Measurements from ENCODE around the gene HIF1A. TPM values are rescaled to one million over a fixed set of nuclear protein-coding genes. Genes with fewer than 3 reads are reported as not detected.

Gene HIF1A
- total and polyA plus RNA-seq, 2 experiments from 2014 or later = 113 to 242 TPM

DNA sequence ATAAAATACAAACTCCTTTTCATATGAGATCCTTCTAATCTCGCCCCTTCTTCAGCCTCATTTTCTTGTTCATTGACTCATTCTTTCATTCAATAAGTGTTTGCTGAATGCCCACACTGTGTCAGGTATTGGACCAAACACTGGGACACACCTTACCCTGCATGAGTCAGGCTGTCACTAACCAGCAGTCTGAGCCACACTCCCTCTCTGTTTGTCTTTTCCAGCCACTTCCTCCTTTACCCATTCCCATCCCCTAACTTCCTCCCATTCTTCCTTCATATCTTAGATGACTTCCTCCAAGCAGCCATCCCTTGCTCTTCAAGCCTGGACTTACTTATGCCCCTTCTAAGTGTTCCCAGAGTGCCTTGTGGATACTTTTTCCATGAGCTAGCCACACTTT lies 27.0 kb upstream of the HIF1A start:
- no peak overlapping the region for H3K27ac ChIP-seq (ENCODE audit: low read depth)
- H4K20me1 ChIP-seq (replicated peaks; ENCODE audit: insufficient read depth) = no peaks in the 10 kb centered on the region
- no peaks in the 10 kb centered on the region for H3K9me2 ChIP-seq (ENCODE audit: insufficient read depth)
- DNase-seq (ENCODE audit: low spot score) (no peak), ATAC-seq (no peak)
- no peak overlapping the region for H3K4me3 ChIP-seq
- no peak overlapping the region for H2AFZ ChIP-seq
- H3K9me3 Mint-ChIP-seq = no peaks in the 10 kb centered on the region
- H3K27me3 Mint-ChIP-seq (ENCODE audit: insufficient read depth, low read depth, poor library complexity) = peaks cover 2% of the 10 kb centered on the region
- H3K36me3 Mint-ChIP-seq (ENCODE audit: low read depth) = no peaks in the 10 kb centered on the region
- H3K27ac Mint-ChIP-seq = no peak overlapping the region
- H3K27me3 ChIP-seq (ENCODE audit: insufficient read depth) = no peaks in the 10 kb centered on the region
- H3K4me2 ChIP-seq = no peak overlapping the region
- H3K4me3 Mint-ChIP-seq = no peak overlapping the region
- peaks cover 6% of the 10 kb centered on the region; the same call in 1 of the 2 replicates for H3K4me1 ChIP-seq (ENCODE audit: insufficient read depth)
- H3K4me1 Mint-ChIP-seq = peaks cover 6% of the 10 kb centered on the region; the same call in 2 of the 3 replicates
- no peaks in the 10 kb centered on the region for H3F3A ChIP-seq (replicated peaks; ENCODE audit: low read depth)
- TF ChIP-seq, protein P1, sequence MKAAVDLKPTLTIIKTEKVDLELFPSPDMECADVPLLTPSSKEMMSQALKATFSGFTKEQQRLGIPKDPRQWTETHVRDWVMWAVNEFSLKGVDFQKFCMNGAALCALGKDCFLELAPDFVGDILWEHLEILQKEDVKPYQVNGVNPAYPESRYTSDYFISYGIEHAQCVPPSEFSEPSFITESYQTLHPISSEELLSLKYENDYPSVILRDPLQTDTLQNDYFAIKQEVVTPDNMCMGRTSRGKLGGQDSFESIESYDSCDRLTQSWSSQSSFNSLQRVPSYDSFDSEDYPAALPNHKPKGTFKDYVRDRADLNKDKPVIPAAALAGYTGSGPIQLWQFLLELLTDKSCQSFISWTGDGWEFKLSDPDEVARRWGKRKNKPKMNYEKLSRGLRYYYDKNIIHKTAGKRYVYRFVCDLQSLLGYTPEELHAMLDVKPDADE (IDR thresholded peaks at IDR 0.05) = no peak
- TF ChIP-seq, protein P2, sequence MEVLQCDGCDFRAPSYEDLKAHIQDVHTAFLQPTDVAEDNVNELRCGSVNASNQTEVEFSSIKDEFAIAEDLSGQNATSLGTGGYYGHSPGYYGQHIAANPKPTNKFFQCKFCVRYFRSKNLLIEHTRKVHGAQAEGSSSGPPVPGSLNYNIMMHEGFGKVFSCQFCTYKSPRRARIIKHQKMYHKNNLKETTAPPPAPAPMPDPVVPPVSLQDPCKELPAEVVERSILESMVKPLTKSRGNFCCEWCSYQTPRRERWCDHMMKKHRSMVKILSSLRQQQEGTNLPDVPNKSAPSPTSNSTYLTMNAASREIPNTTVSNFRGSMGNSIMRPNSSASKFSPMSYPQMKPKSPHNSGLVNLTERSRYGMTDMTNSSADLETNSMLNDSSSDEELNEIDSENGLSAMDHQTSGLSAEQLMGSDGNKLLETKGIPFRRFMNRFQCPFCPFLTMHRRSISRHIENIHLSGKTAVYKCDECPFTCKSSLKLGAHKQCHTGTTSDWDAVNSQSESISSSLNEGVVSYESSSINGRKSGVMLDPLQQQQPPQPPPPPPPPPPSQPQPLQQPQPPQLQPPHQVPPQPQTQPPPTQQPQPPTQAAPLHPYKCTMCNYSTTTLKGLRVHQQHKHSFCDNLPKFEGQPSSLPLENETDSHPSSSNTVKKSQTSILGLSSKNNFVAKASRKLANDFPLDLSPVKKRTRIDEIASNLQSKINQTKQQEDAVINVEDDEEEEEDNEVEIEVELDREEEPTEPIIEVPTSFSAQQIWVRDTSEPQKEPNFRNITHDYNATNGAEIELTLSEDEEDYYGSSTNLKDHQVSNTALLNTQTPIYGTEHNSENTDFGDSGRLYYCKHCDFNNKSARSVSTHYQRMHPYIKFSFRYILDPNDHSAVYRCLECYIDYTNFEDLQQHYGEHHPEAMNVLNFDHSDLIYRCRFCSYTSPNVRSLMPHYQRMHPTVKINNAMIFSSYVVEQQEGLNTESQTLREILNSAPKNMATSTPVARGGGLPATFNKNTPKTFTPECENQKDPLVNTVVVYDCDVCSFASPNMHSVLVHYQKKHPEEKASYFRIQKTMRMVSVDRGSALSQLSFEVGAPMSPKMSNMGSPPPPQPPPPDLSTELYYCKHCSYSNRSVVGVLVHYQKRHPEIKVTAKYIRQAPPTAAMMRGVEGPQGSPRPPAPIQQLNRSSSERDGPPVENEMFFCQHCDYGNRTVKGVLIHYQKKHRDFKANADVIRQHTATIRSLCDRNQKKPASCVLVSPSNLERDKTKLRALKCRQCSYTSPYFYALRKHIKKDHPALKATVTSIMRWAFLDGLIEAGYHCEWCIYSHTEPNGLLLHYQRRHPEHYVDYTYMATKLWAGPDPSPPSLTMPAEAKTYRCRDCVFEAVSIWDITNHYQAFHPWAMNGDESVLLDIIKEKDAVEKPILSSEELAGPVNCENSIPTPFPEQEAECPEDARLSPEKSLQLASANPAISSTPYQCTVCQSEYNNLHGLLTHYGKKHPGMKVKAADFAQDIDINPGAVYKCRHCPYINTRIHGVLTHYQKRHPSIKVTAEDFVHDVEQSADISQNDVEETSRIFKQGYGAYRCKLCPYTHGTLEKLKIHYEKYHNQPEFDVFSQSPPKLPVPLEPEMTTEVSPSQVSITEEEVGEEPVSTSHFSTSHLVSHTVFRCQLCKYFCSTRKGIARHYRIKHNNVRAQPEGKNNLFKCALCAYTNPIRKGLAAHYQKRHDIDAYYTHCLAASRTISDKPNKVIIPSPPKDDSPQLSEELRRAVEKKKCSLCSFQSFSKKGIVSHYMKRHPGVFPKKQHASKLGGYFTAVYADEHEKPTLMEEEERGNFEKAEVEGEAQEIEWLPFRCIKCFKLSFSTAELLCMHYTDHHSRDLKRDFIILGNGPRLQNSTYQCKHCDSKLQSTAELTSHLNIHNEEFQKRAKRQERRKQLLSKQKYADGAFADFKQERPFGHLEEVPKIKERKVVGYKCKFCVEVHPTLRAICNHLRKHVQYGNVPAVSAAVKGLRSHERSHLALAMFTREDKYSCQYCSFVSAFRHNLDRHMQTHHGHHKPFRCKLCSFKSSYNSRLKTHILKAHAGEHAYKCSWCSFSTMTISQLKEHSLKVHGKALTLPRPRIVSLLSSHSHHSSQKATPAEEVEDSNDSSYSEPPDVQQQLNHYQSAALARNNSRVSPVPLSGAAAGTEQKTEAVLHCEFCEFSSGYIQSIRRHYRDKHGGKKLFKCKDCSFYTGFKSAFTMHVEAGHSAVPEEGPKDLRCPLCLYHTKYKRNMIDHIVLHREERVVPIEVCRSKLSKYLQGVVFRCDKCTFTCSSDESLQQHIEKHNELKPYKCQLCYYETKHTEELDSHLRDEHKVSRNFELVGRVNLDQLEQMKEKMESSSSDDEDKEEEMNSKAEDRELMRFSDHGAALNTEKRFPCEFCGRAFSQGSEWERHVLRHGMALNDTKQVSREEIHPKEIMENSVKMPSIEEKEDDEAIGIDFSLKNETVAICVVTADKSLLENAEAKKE (CRISPR knock-in tag; IDR thresholded peaks at IDR 0.05) = no peak
- TF ChIP-seq STAT1 (IDR thresholded peaks at IDR 0.05; ENCODE audit: unreplicated experiment) (no peak), CREB1 (CRISPR knock-in tag; IDR thresholded peaks at IDR 0.05; ENCODE audit: low read depth) (no peak), EZH2phosphoT487 (IDR thresholded peaks at IDR 0.05; ENCODE audit: unreplicated experiment) (no peak), ZNF114 (CRISPR knock-in tag; IDR thresholded peaks at IDR 0.05) (no peak), JUNB (IDR thresholded peaks at IDR 0.05; ENCODE audit: unreplicated experiment) (no peak), ZNF331 (CRISPR knock-in tag; IDR thresholded peaks at IDR 0.05; ENCODE audit: low read depth) (no peak), EZH2 (IDR thresholded peaks at IDR 0.05; ENCODE audit: low read depth, unreplicated experiment) (no peak), POLR2AphosphoS5 (IDR thresholded peaks at IDR 0.05; ENCODE audit: low read depth) (no peak)
- TF ChIP-seq, protein P3, sequence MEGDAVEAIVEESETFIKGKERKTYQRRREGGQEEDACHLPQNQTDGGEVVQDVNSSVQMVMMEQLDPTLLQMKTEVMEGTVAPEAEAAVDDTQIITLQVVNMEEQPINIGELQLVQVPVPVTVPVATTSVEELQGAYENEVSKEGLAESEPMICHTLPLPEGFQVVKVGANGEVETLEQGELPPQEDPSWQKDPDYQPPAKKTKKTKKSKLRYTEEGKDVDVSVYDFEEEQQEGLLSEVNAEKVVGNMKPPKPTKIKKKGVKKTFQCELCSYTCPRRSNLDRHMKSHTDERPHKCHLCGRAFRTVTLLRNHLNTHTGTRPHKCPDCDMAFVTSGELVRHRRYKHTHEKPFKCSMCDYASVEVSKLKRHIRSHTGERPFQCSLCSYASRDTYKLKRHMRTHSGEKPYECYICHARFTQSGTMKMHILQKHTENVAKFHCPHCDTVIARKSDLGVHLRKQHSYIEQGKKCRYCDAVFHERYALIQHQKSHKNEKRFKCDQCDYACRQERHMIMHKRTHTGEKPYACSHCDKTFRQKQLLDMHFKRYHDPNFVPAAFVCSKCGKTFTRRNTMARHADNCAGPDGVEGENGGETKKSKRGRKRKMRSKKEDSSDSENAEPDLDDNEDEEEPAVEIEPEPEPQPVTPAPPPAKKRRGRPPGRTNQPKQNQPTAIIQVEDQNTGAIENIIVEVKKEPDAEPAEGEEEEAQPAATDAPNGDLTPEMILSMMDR (conservative IDR thresholded peaks at IDR 0.05; ENCODE audit: low read depth in 2 of 2) = no peak
- TF ChIP-seq, protein P4, sequence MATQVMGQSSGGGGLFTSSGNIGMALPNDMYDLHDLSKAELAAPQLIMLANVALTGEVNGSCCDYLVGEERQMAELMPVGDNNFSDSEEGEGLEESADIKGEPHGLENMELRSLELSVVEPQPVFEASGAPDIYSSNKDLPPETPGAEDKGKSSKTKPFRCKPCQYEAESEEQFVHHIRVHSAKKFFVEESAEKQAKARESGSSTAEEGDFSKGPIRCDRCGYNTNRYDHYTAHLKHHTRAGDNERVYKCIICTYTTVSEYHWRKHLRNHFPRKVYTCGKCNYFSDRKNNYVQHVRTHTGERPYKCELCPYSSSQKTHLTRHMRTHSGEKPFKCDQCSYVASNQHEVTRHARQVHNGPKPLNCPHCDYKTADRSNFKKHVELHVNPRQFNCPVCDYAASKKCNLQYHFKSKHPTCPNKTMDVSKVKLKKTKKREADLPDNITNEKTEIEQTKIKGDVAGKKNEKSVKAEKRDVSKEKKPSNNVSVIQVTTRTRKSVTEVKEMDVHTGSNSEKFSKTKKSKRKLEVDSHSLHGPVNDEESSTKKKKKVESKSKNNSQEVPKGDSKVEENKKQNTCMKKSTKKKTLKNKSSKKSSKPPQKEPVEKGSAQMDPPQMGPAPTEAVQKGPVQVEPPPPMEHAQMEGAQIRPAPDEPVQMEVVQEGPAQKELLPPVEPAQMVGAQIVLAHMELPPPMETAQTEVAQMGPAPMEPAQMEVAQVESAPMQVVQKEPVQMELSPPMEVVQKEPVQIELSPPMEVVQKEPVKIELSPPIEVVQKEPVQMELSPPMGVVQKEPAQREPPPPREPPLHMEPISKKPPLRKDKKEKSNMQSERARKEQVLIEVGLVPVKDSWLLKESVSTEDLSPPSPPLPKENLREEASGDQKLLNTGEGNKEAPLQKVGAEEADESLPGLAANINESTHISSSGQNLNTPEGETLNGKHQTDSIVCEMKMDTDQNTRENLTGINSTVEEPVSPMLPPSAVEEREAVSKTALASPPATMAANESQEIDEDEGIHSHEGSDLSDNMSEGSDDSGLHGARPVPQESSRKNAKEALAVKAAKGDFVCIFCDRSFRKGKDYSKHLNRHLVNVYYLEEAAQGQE (IDR thresholded peaks at IDR 0.05; ENCODE audit: unreplicated experiment) = no peak
- H3K79me2 ChIP-seq (replicated peaks; ENCODE audit: insufficient read depth) = no peaks in the 10 kb centered on the region
- no peaks in the 10 kb centered on the region for H3K36me3 ChIP-seq (ENCODE audit: insufficient read depth)
